HCT116 (cell line): Measurements from ENCODE around the gene TRIML2. TPM values are rescaled to one million over a fixed set of nuclear protein-coding genes. Genes with fewer than 3 reads are reported as not detected.

Experiments used
- ATAC-seq: fragments of 200-7000 bp; cut with Tn5 transposase; 2 replicates; pipeline ENCODE4 v1.9.1; 2020; ENCODE audit warnings: mild to moderate bottlenecking, moderate library complexity
- BruUV-seq: library from RNA; stranded (reverse); fragments of 400-500 nt; replicated peaks from 2 replicates; lab custom pipeline; 2021; lab: Mats Ljungman, UMichigan
- CTCF ChIA-PET: fragments of 300-600 bp; sonication (Branson Sonifier 250); formaldehyde crosslinking; loops from one replicate; lab custom pipeline; 2021; ENCODE audit warnings: antibody characterized with exemption; lab: Charles Lee
- POLR2A ChIA-PET: fragments of 300-600, 350-600 bp; sonication (Branson Sonifier 250); formaldehyde crosslinking; loops from one replicate; lab custom pipeline; 2021; ENCODE audit warnings: antibody characterized with exemption; lab: Charles Lee
- RAD21 ChIA-PET, 2 experiments: fragments of 300-600 bp; sonication (Branson Sonifier 250); formaldehyde crosslinking; loops; one replicate each; lab custom pipeline; 2023; ENCODE audit warnings: low total read pairs in 2 of 2; ENCODE audit not compliant: uncharacterized antibody in 2 of 2, unreplicated experiment in 2 of 2, low non-redundant PET in 1 of 2; lab: Charles Lee
- DNase-seq: peaks from one replicate; pipeline ENCODE4 v3.0.0-alpha.2; 2010; ENCODE audit warnings: low read depth, low spot score
- H2AFZ ChIP-seq: fragments of 200-600 bp; shearing (Covaris generic), sonication (generic); 2 replicates; pipeline ENCODE4 v1.6.1; 2017; ENCODE audit warnings: low read depth, mixed run types, mixed read lengths, antibody characterized with exemption, low read length; ENCODE audit not compliant: poor library complexity, severe bottlenecking
- H3K27ac ChIP-seq: 2 replicates; pipeline ENCODE4 v1.5.1; 2012; ENCODE audit warnings: low read depth, low read length
- H3K27me3 ChIP-seq: fragments of 200-600 bp; sonication (generic); 2 replicates; pipeline ENCODE4 v1.6.1; 2016; ENCODE audit warnings: mixed run types, low read length, mixed read lengths; ENCODE audit not compliant: insufficient read depth
- H3K36me3 ChIP-seq, 2 experiments: fragments of 200-500 bp in 1 of 2; fragments of 200-600 bp in 1 of 2; sonication (Bioruptor generic) in 1 of 2; sonication (generic) in 1 of 2; 2 replicates each; pipeline versions ENCODE4 v1.5.1 to v1.6.1; 2014 to 2016; ENCODE audit warnings: low read length in 2 of 2, inconsistent platforms in 1 of 2, mixed read lengths in 1 of 2, mixed run types in 1 of 2; ENCODE audit not compliant: insufficient read depth in 2 of 2, control insufficient read depth in 1 of 2
- H3K4me1 ChIP-seq, 2 experiments: fragments of 200-600 bp in 1 of 2; sonication (generic) in 1 of 2; 2 replicates each; pipeline versions ENCODE4 v1.5.1 to v1.6.1; 2012 to 2017; ENCODE audit warnings: low read length in 2 of 2, inconsistent platforms in 1 of 2, mild to moderate bottlenecking in 1 of 2, mixed read lengths in 1 of 2, mixed run types in 1 of 2, moderate library complexity in 1 of 2; ENCODE audit not compliant: insufficient read depth in 2 of 2, control insufficient read depth in 1 of 2
- H3K4me2 ChIP-seq: fragments of 200-600 bp; sonication (generic); 2 replicates; pipeline ENCODE4 v1.6.1; 2017; ENCODE audit warnings: mixed run types, low read length, mixed read lengths
- H3K4me3 ChIP-seq, 2 experiments: fragments of 200-600 bp in 1 of 2; sonication (generic) in 1 of 2; replicated peaks in 1 of 2; 2 replicates each; pipeline ENCODE4 v1.5.1; 2011 to 2016; ENCODE audit warnings: low read length in 2 of 2, control low read depth in 1 of 2, low read depth in 1 of 2, mild to moderate bottlenecking in 1 of 2, mixed read lengths in 1 of 2, mixed run types in 1 of 2
- H3K79me2 ChIP-seq: fragments of 200-600 bp; sonication (generic); 2 replicates; pipeline ENCODE4 v1.6.1; 2017; ENCODE audit warnings: mild to moderate bottlenecking, mixed run types, low read length, moderate library complexity, mixed read lengths; ENCODE audit not compliant: insufficient read depth
- H3K9ac ChIP-seq: fragments of 200-600 bp; sonication (generic); 2 replicates; pipeline ENCODE4 v1.6.1; 2016; ENCODE audit warnings: low read length, mixed read lengths
- H3K9me2 ChIP-seq: fragments of 200-600 bp; sonication (generic), shearing (Covaris generic); 2 replicates; pipeline ENCODE4 v1.6.1; 2017; ENCODE audit warnings: mixed run types, mild to moderate bottlenecking, moderate library complexity; ENCODE audit not compliant: insufficient read depth
- H3K9me3 ChIP-seq, 2 experiments: fragments of 200-500 bp in 1 of 2; fragments of 200-600 bp in 1 of 2; sonication (Bioruptor generic) in 1 of 2; sonication (generic) in 1 of 2; 2 replicates each; pipeline ENCODE4 v1.6.1; 2014 to 2017; ENCODE audit warnings: low read length in 2 of 2, mixed read lengths in 2 of 2, inconsistent platforms in 1 of 2, low read depth in 1 of 2, mild to moderate bottlenecking in 1 of 2, mixed run types in 1 of 2, moderate library complexity in 1 of 2; ENCODE audit not compliant: control insufficient read depth in 1 of 2, insufficient read depth in 1 of 2
- H4K20me1 ChIP-seq: fragments of 200-600 bp; sonication (generic), shearing (Covaris generic); 2 replicates; pipeline ENCODE4 v1.6.1; 2017; ENCODE audit warnings: mixed run types, mild to moderate bottlenecking, moderate library complexity; ENCODE audit not compliant: insufficient read depth
- ATF3 ChIP-seq: IDR thresholded peaks from 2 replicates; pipeline ENCODE4 v1.6.1; 2012
- CEBPB ChIP-seq: IDR thresholded peaks from 2 replicates; pipeline ENCODE4 v1.6.1; 2012; ENCODE audit warnings: low read depth
- ELF1 ChIP-seq: IDR thresholded peaks from 2 replicates; pipeline ENCODE4 v1.6.1; 2012; ENCODE audit warnings: low read depth, borderline replicate concordance
- EZH2 ChIP-seq: fragments of 200-600 bp; sonication (generic); IDR thresholded peaks from 2 replicates; pipeline ENCODE4 v1.6.1; 2017; ENCODE audit warnings: antibody characterized with exemption, mixed run types
- FOSL1 ChIP-seq: IDR thresholded peaks from 2 replicates; pipeline ENCODE4 v1.6.1; 2012; ENCODE audit warnings: low read depth
- JUND ChIP-seq: IDR thresholded peaks from 2 replicates; pipeline ENCODE4 v1.6.1; 2012
- POLR2A ChIP-seq: IDR thresholded peaks from 2 replicates; pipeline ENCODE4 v1.7.0; 2011; ENCODE audit warnings: borderline replicate concordance; ENCODE audit not compliant: insufficient read depth, insufficient read length; ENCODE audit errors: extremely low read depth
- RAD21 ChIP-seq: IDR thresholded peaks from 2 replicates; pipeline ENCODE4 v1.6.1; 2012; ENCODE audit warnings: low read depth, mild to moderate bottlenecking
- REST ChIP-seq: IDR thresholded peaks from 2 replicates; pipeline ENCODE4 v1.6.1; 2012; ENCODE audit warnings: low read depth
- SIN3A ChIP-seq: IDR thresholded peaks from 2 replicates; pipeline ENCODE4 v1.6.1; 2012; ENCODE audit warnings: low read depth
- SP1 ChIP-seq: IDR thresholded peaks from 2 replicates; pipeline ENCODE4 v1.6.1; 2012; ENCODE audit warnings: low read depth
- SRF ChIP-seq: IDR thresholded peaks from 2 replicates; pipeline ENCODE4 v1.6.1; 2012; ENCODE audit warnings: low read depth
- TCF7L2 ChIP-seq: IDR thresholded peaks from 2 replicates; pipeline ENCODE4 v1.7.0; 2011; ENCODE audit warnings: borderline replicate concordance, inconsistent platforms; ENCODE audit not compliant: insufficient read depth, insufficient read length; ENCODE audit errors: extremely low read depth
- YY1 ChIP-seq: IDR thresholded peaks from 2 replicates; pipeline ENCODE4 v1.6.1; 2011; ENCODE audit warnings: low read length, low read depth, moderate library complexity, mild to moderate bottlenecking; ENCODE audit not compliant: insufficient replicate concordance; ENCODE audit errors: extremely low read depth
- ZBTB33 ChIP-seq: IDR thresholded peaks from 2 replicates; pipeline ENCODE4 v1.6.1; 2011; ENCODE audit warnings: mild to moderate bottlenecking, low read length, moderate library complexity; ENCODE audit not compliant: insufficient replicate concordance; ENCODE audit errors: extremely low read depth
- ZFX ChIP-seq: fragments of 450-650 bp; IDR thresholded peaks from 2 replicates; pipeline ENCODE4 v1.6.1; 2017
- ZNF274 ChIP-seq: fragments of 200-500 bp; sonication (Bioruptor generic); IDR thresholded peaks from 2 replicates; pipeline ENCODE4 v1.6.1; 2014; ENCODE audit warnings: mild to moderate bottlenecking, low read depth, low read length, inconsistent platforms
- intact Hi-C: fragments of 100-400 bp; cut with micrococcal nuclease; formaldehyde crosslinking; loops from 2 replicates; pipeline ENCODE4 v1.10.0; 2022
- total RNA-seq: library from RNA; stranded (reverse); gene quantifications from one replicate; pipeline ENCODE4 v1.2.1, GENCODE V29; 2021; ENCODE audit not compliant: unreplicated experiment

The TRIML2 gene
- total RNA-seq, 1 experiment from 2014 or later, result 6.3 TPM

GRCh38 chr4:188082796-188083195, 26.6 kb downstream of the TRIML2 start:
- intact Hi-C loops, result no loop called here
- H3K9me2 ChIP-seq, result no peaks in the 10 kb centered on the region
- BruUV-seq, result no TSS peak
- DNase-seq, result no peak
- ChIA-PET POLR2A (no interaction called here), CTCF (interaction anchor here (1.2 kb wide), 1 partner anchor 11 kb away, joined by 3 read pairs; no protein-coding TSS in a partner anchor), RAD21 (no interaction called here)
- H3K9me3 ChIP-seq, result no peaks in the 10 kb centered on the region
- no peak overlapping the region for H2AFZ ChIP-seq
- no peaks in the 10 kb centered on the region for H3K4me1 ChIP-seq
- no peaks in the 10 kb centered on the region for H3K27me3 ChIP-seq
- TF ChIP-seq ATF3 (no peak), JUND (no peak), ZBTB33 (no peak), ZFX (no peak), SRF (no peak), SIN3A (no peak), ZNF274 (no peak), YY1 (no peak), EZH2 (no peak), SP1 (no peak), TCF7L2 (no peak), FOSL1 (no peak), RAD21 (no peak), REST (no peak), POLR2A (no peak), ELF1 (no peak), CEBPB (no peak)
- H3K4me2 ChIP-seq, result no peak overlapping the region
- ATAC-seq, result no peak
- no peak overlapping the region for H3K9ac ChIP-seq
- no peak overlapping the region for H3K27ac ChIP-seq
- no peak overlapping the region for H3K4me3 ChIP-seq
- H4K20me1 ChIP-seq, result no peaks in the 10 kb centered on the region
- H3K79me2 ChIP-seq, result no peaks in the 10 kb centered on the region
- H3K36me3 ChIP-seq, result no peaks in the 10 kb centered on the region
